ENCODE data around the gene TBC1D2B. TPM values are rescaled to one million over a fixed set of nuclear protein-coding genes. Genes with fewer than 3 reads are reported as not detected.

Gene TBC1D2B
- total RNA-seq = 10 to 100 TPM; 22.3 to 33.4 TPM

DNA sequence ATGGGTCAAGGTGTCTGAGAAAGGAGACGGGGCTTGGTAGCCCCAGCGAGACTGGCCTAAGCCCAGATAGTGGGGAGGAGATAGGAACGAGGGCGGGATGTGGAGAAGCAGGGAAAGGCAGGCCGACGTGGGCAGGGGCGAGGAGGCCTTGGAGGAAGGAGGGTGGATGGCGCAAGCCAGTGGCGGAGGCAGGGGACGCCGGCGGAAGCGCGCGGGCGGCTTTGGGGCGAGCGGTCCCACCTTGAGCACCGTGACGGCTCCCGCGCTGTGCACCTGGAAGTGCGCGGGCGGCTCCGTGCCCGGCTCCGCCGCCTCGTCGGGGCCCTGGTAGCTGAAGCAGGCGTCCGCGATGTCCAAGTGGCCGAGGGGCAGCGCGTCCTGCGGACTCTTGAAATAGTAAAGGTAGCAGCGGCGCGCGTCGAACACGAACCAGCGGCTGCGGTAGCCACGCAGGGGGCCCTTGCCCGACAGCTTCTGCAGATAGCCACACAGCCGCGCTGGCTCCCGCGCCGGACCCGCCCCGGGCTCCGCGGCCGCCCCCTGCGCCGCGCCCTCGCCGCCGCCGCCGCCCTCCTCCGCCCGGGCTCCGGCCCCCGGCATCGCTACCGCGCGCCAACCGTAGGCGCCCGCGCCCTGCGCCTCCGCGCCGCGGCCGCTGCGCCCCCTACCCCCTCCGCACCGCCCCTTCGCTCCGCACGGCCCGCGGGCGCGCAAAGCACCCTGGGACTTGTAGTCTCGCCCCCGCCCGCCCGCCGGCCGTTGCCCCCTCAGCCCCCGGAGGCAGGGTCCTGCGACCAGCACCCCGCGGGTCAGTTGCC lies at the start of gene TBC1D2B:
Gene TBC1D2B, minus strand, starts transcription at position 659 of the 818 bp plus-strand sequence. Its CDS starts 59 bp downstream, at position 600.

GRCh38 chr15:78092261-78093041 lies 14.9 kb upstream of the TBC1D2B start, which contains the start of gene SH2D7:
Gene SH2D7, plus strand, starts transcription at chr15:78092561. Its CDS starts 24 bp downstream, at chr15:78092585.

Small RNA genes within 50 kb of the gene (small RNA-seq; reads per million reads assigned to genes)
- 0 reads per million in 2 donors for gene RF00092

Other genes with a start within 250 kb of the TBC1D2B start
- not detected for gene SH2D7, start 14.8 kb upstream of the TBC1D2B start, total RNA-seq
- 10 to 100 TPM; 10.3 to 12.0 TPM for gene CIB2, start 53.7 kb upstream of the TBC1D2B start, total RNA-seq
- 10 to 100 TPM; 38.9 to 65.6 TPM for gene IDH3A, start 71.7 kb upstream of the TBC1D2B start, total RNA-seq
- gene ACSBG1, start 156.9 kb upstream of the TBC1D2B start, total RNA-seq = under 1 TPM; 0.33 to 0.34 TPM
- gene DNAJA4, start 186.9 kb upstream of the TBC1D2B start, total RNA-seq = 10 to 100 TPM; 37.2 to 50.3 TPM
- 100 to 1,000 TPM; 110 to 140 TPM for gene SKIC8, start 221.9 kb upstream of the TBC1D2B start, total RNA-seq

All from melanocyte of skin (primary cell).